Measurements from ENCODE around the gene FUT2.
A peak's percentile ranks its signal among the peaks of the same experiment; 100 is the strongest.

- peak in 1 of 3 experiments; percentile 31 for TF ChIP-seq CTCF (IDR thresholded peaks at IDR 0.05)
- no peak for TF ChIP-seq POLR2AphosphoS5 (IDR thresholded peaks at IDR 0.05)
- no peak for TF ChIP-seq POLR2A (IDR thresholded peaks at IDR 0.05; ENCODE audit: low read depth)
- TF ChIP-seq EP300 (IDR thresholded peaks at IDR 0.05), result no peak
These were observed 17.5 kb downstream of the FUT2 start for GRCh38 chr19:48713041-48713863.

Measured in esophagus muscularis mucosa (tissue), 4 donors.